Parathyroid adenoma (tissue), 2 donors: ENCODE results near the gene ENOX2.
A peak's percentile ranks its signal among the peaks of the same experiment; 100 is the strongest.

Experiments used
- H2AFZ ChIP-seq: fragments of 300-600 bp; sonication (generic); one replicate; pipeline ENCODE4 v1.7.0; 2017; ENCODE audit warnings: antibody characterized with exemption, mild to moderate bottlenecking
- H3K27ac ChIP-seq: fragments of 300-600 bp; sonication (generic); one replicate; pipeline ENCODE4 v1.7.0; 2017
- H3K27me3 ChIP-seq: fragments of 300-600 bp; sonication (generic); one replicate; pipeline ENCODE4 v1.7.0; 2017; ENCODE audit warnings: low read length; ENCODE audit not compliant: control insufficient read depth, insufficient read depth
- H3K36me3 ChIP-seq: fragments of 300-600 bp; sonication (generic); one replicate; pipeline ENCODE4 v1.7.0; 2017; ENCODE audit warnings: low read length; ENCODE audit not compliant: control insufficient read depth, insufficient read depth
- H3K4me1 ChIP-seq: fragments of 300-600 bp; sonication (generic); one replicate; pipeline ENCODE4 v1.7.0; 2017; ENCODE audit warnings: control low read depth
- H3K4me2 ChIP-seq: fragments of 300-600 bp; sonication (generic); one replicate; pipeline ENCODE4 v1.7.0; 2017; ENCODE audit warnings: low read length
- H3K4me3 ChIP-seq: fragments of 300-600 bp; sonication (generic); one replicate; pipeline ENCODE4 v1.7.0; 2017; ENCODE audit warnings: low read depth, low read length
- H3K79me2 ChIP-seq: fragments of 300-600 bp; sonication (generic); one replicate; pipeline ENCODE4 v1.7.0; 2017; ENCODE audit warnings: control low read depth
- H3K9ac ChIP-seq: fragments of 300-600 bp; sonication (generic); one replicate; pipeline ENCODE4 v1.7.0; 2017; ENCODE audit warnings: mild to moderate bottlenecking
- H3K9me3 ChIP-seq: fragments of 300-600 bp; sonication (generic); one replicate; pipeline ENCODE4 v1.7.0; 2017; ENCODE audit warnings: low read length; ENCODE audit not compliant: control insufficient read depth
- TF ChIP-seq, protein P1 (sequence below): fragments of 300-600 bp; sonication (generic); IDR thresholded peaks from one replicate; pipeline ENCODE4 v1.7.0; 2017; ENCODE audit warnings: antibody characterized with exemption, mild to moderate bottlenecking
- donor health status: primary hyperparathyroidism.

Gene ENOX2

GRCh38 chrX:130902783-130903613, at the start of gene ENOX2:
ENOX2 (minus strand) TSS chrX:130903209; CDS start chrX:130703216, 199,993 bp downstream.
- peak within 1 kb of the TSS; percentile 95 for H2AFZ ChIP-seq
- no peaks in the 10 kb centered on the region for H3K4me1 ChIP-seq
- peak within 1 kb of the TSS; percentile 88 for H3K27ac ChIP-seq
- no peaks in the 10 kb centered on the region for H3K27me3 ChIP-seq
- H3K4me3 ChIP-seq, result peak within 1 kb of the TSS; percentile 76
- H3K4me2 ChIP-seq, result peak within 1 kb of the TSS; percentile 62
- H3K9ac ChIP-seq, result peak within 1 kb of the TSS; percentile 80
- no peaks in the 10 kb centered on the region for H3K36me3 ChIP-seq
- no peaks in the 10 kb centered on the region for H3K9me3 ChIP-seq
- TF ChIP-seq, protein P1, sequence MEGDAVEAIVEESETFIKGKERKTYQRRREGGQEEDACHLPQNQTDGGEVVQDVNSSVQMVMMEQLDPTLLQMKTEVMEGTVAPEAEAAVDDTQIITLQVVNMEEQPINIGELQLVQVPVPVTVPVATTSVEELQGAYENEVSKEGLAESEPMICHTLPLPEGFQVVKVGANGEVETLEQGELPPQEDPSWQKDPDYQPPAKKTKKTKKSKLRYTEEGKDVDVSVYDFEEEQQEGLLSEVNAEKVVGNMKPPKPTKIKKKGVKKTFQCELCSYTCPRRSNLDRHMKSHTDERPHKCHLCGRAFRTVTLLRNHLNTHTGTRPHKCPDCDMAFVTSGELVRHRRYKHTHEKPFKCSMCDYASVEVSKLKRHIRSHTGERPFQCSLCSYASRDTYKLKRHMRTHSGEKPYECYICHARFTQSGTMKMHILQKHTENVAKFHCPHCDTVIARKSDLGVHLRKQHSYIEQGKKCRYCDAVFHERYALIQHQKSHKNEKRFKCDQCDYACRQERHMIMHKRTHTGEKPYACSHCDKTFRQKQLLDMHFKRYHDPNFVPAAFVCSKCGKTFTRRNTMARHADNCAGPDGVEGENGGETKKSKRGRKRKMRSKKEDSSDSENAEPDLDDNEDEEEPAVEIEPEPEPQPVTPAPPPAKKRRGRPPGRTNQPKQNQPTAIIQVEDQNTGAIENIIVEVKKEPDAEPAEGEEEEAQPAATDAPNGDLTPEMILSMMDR, result no peak
- no peaks in the 10 kb centered on the region for H3K79me2 ChIP-seq

DNA sequence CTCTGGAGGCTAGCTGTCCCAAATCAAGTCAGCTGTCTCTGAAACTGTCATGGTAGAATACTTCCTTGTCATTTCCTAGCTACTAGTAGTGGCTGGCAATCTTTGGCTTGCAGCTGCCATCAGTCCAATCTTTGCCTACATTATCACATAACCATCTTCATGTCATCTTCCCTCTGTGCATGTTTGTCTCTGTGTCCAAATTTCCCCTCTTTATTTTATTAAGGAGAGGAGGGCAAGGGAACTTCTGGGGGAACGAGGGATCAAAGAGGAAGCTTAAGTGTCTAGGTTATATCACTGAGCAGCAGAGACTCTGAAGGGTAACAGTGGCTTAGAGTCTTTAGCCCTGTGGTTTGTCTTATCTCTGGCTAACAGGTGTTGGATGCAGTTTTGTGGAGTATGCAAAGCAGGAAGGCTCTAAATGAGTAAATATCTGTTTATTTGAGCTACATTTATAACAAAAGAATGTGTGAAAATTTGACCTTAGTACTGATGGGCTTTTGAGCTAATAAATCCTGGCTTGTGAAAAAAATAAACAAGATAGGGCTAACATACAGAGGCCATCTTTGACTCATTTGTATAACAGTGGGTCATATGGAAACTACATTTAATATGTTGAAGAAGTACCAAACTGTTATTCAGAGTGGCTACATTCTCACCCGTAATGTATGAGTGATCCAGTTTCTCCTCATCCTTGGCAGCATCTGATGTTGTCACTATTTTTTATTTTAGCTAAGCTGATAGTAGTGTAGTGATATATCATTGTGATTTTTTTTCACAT, 49.4 kb upstream of the ENOX2 start:
- Histone ChIP-seq H3K9me3 (no peaks in the 10 kb centered on the region), H3K79me2 (no peaks in the 10 kb centered on the region), H3K36me3 (no peaks in the 10 kb centered on the region), H2AFZ (no peak overlapping the region), H3K27me3 (no peaks in the 10 kb centered on the region), H3K4me3 (no peak overlapping the region), H3K9ac (no peak overlapping the region), H3K4me1 (no peaks in the 10 kb centered on the region), H3K4me2 (no peak overlapping the region), H3K27ac (no peak overlapping the region)
- TF ChIP-seq, protein P1, result no peak

DNA sequence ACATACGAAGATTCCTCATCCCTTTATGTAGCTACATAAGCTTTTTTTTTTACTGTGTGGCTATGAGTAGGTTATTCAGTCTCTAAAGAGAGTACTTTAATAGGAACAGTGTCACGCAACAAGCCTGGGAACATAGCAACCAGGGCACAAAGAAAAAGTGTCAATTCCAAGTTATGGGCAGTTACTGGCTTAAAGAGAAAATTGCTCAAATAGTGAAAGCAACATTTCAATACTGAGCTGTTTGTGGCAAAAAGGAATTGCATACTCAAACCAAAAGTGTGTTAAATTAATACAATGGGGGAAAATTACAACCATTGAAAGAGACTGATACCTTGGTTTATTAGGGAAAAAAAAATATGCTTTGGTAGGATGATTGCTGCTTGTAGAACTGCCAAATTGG, 41.2 kb upstream of the ENOX2 start:
- Histone ChIP-seq H3K4me2 (no peak overlapping the region), H3K27me3 (no peaks in the 10 kb centered on the region), H3K4me1 (no peaks in the 10 kb centered on the region), H3K9me3 (no peaks in the 10 kb centered on the region), H3K36me3 (no peaks in the 10 kb centered on the region), H3K27ac (no peak overlapping the region), H3K4me3 (no peak overlapping the region), H2AFZ (no peak overlapping the region), H3K79me2 (no peaks in the 10 kb centered on the region), H3K9ac (no peak overlapping the region)
- TF ChIP-seq, protein P1, result no peak

- H3K36me3 ChIP-seq, result no peaks in the 10 kb centered on the region
- H3K4me2 ChIP-seq, result no peak overlapping the region
- H3K9ac ChIP-seq, result no peak overlapping the region
- H3K4me1 ChIP-seq, result no peaks in the 10 kb centered on the region
- H3K79me2 ChIP-seq, result no peaks in the 10 kb centered on the region
- no peak overlapping the region for H2AFZ ChIP-seq
- TF ChIP-seq, protein P1, result no peak
- H3K9me3 ChIP-seq, result no peaks in the 10 kb centered on the region
- H3K4me3 ChIP-seq, result no peak overlapping the region
- H3K27ac ChIP-seq, result no peak overlapping the region
- no peaks in the 10 kb centered on the region for H3K27me3 ChIP-seq
Observed at GRCh38 chrX:130937101-130937500, 34.1 kb upstream of the ENOX2 start.
